Hindlimb muscle (tissue), 1 donor: ENCODE data around the gene EHMT1. TPM values are rescaled to one million over a fixed set of nuclear protein-coding genes. Genes with fewer than 3 reads are reported as not detected.
"Not testable (repeated sequence)": the region's sequence is repeated elsewhere in the genome, so short reads cannot be mapped to it uniquely, and the experiment has no call there.

Experiments
- DNase-seq: peaks from one replicate; pipeline ENCODE4 v3.0.0-alpha.2; 2013
- polyA plus RNA-seq: library from polyadenylated mRNA; unstranded; fragments of 120-200 nt; gene quantifications from one replicate; pipeline ENCODE4 v1.2.1, GENCODE V29; 2013; ENCODE audit not compliant: insufficient read length

EHMT1 gene
- polyA plus RNA-seq, 1 donor = 50.4 TPM

- no peak for DNase-seq
Observed at GRCh38 chr9:137615387-137615871, 3.4 kb upstream of the EHMT1 start.

GRCh38 chr9:137619240-137620047, 639 bp downstream of the EHMT1 start:
- no peak for DNase-seq

- no peak for DNase-seq
Observed at GRCh38 chr9:137620048-137620405, 1.2 kb downstream of the EHMT1 start.

- DNase-seq = no peak
Observed at GRCh38 chr9:137620581-137620980, 1.8 kb downstream of the EHMT1 start.

GRCh38 chr9:137621131-137621757, 2.4 kb downstream of the EHMT1 start:
- DNase-seq = no peak

- DNase-seq = not testable (repeated sequence)
Observed at GRCh38 chr9:137622211-137622610, 3.4 kb downstream of the EHMT1 start.

GRCh38 chr9:137626464-137626863, 7.7 kb downstream of the EHMT1 start:
- no peak for DNase-seq

- DNase-seq = not testable (repeated sequence)
Observed at GRCh38 chr9:137627406-137627805, 8.6 kb downstream of the EHMT1 start.

- no peak for DNase-seq
Observed at GRCh38 chr9:137630126-137630525, 11.3 kb downstream of the EHMT1 start.

- no peak for DNase-seq
Observed at GRCh38 chr9:137630679-137631078, 11.9 kb downstream of the EHMT1 start.

- DNase-seq = no peak
Observed at GRCh38 chr9:137631345-137632229, 12.8 kb downstream of the EHMT1 start.

- no peak for DNase-seq
Observed at GRCh38 chr9:137632230-137633161, 13.7 kb downstream of the EHMT1 start.

GRCh38 chr9:137634016-137634415, 15.2 kb downstream of the EHMT1 start:
- no peak for DNase-seq

- no peak for DNase-seq
Observed at GRCh38 chr9:137638680-137639079, 19.9 kb downstream of the EHMT1 start.

- DNase-seq = no peak
Observed at GRCh38 chr9:137639303-137640051, 20.7 kb downstream of the EHMT1 start.

GRCh38 chr9:137640862-137641261, 22.1 kb downstream of the EHMT1 start:
- DNase-seq = no peak

GRCh38 chr9:137642118-137642601, 23.4 kb downstream of the EHMT1 start:
- DNase-seq = no peak

GRCh38 chr9:137642892-137643291, 24.1 kb downstream of the EHMT1 start:
- DNase-seq = no peak

- DNase-seq = no peak
Observed at GRCh38 chr9:137643921-137644320, 25.1 kb downstream of the EHMT1 start.

- no peak for DNase-seq
Observed at GRCh38 chr9:137645211-137645610, 26.4 kb downstream of the EHMT1 start.

- no peak for DNase-seq
Observed at GRCh38 chr9:137646341-137646740, 27.5 kb downstream of the EHMT1 start.
